ENCODE measurements around the gene DNAAF3. TPM values are rescaled to one million over a fixed set of nuclear protein-coding genes. Genes with fewer than 3 reads are reported as not detected.
A peak's percentile ranks its signal among the peaks of the same experiment; 100 is the strongest.

The DNAAF3 gene
- total RNA-seq, 3 donors from 2014 or later = 0.54 to 1.0 (median 0.69) TPM

DNA sequence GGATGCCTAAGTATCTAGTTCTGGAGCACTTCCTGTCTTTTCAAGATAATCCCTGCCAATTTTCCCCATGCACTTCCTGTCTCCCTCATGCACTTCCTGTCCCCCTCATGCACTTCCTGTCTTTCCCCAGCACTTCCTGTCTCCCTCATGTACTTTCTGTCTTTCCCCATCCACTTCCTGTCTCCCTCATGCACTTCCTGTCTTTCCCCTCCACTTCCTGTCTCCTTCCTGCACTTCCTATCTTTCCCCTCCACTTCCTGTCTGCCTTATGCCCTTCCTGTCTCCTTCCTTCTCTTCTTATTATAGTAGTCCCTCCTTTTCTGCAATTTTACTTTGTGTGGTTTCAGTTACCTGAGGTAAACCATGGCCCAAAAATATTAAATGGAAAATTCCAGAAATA is 14.4 kb downstream of the DNAAF3 start:
- Histone ChIP-seq H3K36me3 (ENCODE audit: low read depth) (no peaks in the 10 kb centered on the region), H3K4me3 (no peak overlapping the region), H3K4me1 (ENCODE audit: low read depth) (no peaks in the 10 kb centered on the region), H3K9me3 (no peaks in the 10 kb centered on the region)
- DNase-seq = no peak
- ATAC-seq = no peak
- intact Hi-C loops (cut with DNase I, micrococcal nuclease) = no loop called here
- no peak for TF ChIP-seq CTCF (IDR thresholded peaks at IDR 0.05)

- DNase-seq = no peak
- no peak within 1 kb of the TSS for H3K4me3 ChIP-seq
- no peak for TF ChIP-seq CTCF (IDR thresholded peaks at IDR 0.05)
- intact Hi-C loops (cut with DNase I, micrococcal nuclease) = no loop called here
- H3K4me1 ChIP-seq (ENCODE audit: low read depth) = no peaks in the 10 kb centered on the region
- H3K36me3 ChIP-seq (ENCODE audit: low read depth) = no peaks in the 10 kb centered on the region
- H3K9me3 ChIP-seq = no peaks in the 10 kb centered on the region
- no peak for ATAC-seq
Measured at GRCh38 chr19:55149078-55150003, 17.1 kb downstream of the DNAAF3 start, which contains the start of gene TNNT1. Gene TNNT1 (minus strand): TSS chr19:55149206. CDS start chr19:55147157, 2,049 bp downstream.

DNA sequence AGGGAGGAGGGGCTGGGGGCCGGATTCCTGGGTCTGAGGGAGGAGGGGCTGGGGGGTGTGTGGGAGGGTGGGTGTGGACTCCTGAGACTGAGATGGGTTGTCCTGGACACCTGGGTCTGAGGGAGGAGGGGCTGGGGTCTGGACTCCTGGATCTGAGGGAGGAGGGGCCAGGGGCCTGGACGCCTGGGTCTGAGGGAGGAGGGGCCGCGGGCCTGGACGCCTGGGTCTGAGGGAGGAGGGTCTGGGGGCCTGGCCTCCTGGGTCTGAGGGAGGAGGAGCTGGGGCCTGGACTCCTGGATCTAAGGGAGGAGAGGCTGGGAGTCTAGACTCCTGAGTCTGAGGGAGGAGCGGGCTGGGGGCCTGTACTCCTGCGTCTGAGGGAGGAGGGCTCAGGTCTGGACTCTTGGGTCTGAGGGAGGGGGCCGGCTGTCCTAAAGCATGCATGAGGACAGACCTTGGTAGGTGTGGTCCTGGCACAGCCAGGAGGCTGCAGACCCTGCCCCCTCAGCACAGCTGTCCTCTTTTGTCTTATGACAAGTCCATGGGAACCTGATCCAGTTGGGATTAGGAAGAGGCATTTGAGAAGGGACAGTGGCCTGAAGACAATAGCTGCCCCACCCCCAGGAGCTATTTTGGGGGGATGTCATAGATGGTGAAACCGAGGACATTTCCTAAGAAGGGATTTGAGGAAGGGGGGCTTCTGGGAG is 18.7 kb downstream of the DNAAF3 start:
- DNase-seq (no peak), ATAC-seq (no peak)
- H3K36me3 ChIP-seq (ENCODE audit: low read depth) = no peaks in the 10 kb centered on the region
- H3K4me1 ChIP-seq (ENCODE audit: low read depth) = no peaks in the 10 kb centered on the region
- intact Hi-C loops (cut with DNase I, micrococcal nuclease) = no loop called here
- no peak for TF ChIP-seq CTCF (IDR thresholded peaks at IDR 0.05)
- H3K9me3 ChIP-seq = no peaks in the 10 kb centered on the region
- H3K4me3 ChIP-seq = no peak overlapping the region

DNA sequence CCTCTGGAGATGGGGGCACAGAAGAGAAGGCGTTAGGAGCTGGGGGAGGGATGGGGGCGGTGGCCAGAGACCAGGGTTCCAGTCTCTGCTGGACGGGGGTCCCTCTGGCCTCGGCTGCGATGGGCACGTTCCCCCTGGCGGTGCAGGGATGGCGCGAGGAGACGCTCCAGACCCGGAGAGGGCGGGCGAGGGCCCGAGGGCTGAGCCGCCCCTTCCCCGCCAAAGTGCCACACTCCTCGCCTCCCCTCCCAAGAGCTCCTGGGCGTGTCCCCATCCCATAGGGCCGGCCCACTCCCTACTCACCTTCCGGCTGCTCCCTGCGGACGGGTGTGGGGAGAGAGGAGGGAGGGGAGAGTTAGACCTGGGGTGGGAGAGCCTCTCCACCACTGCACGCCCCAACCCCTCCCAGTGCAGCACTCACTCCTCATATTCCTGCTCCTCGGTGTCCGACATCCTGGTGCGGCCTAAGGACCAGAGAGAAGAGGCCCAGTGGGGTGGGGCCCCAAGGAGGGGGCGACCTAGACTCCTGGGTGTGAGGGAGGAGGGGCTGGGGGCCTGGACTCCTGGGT is 19.6 kb downstream of the DNAAF3 start:
- peak; percentile 65 for ATAC-seq
- no peak for DNase-seq

More for the DNA sequence above, 19.6 kb downstream of the DNAAF3 start:
- TF ChIP-seq CTCF (IDR thresholded peaks at IDR 0.05) = no peak
- no peaks in the 10 kb centered on the region for H3K9me3 ChIP-seq
- no peaks in the 10 kb centered on the region for H3K36me3 ChIP-seq (ENCODE audit: low read depth)
- intact Hi-C loops (cut with DNase I, micrococcal nuclease) = no loop called here
- H3K4me1 ChIP-seq (ENCODE audit: low read depth) = no peaks in the 10 kb centered on the region
- no peak overlapping the region for H3K4me3 ChIP-seq
